K562 (cell line): Measurements from ENCODE around the gene KCNQ4. TPM values are rescaled to one million over a fixed set of nuclear protein-coding genes. Genes with fewer than 3 reads are reported as not detected.

Experiments
- ATAC-seq: fragments of 200-7000 bp; cut with Tn5 transposase; 3 replicates; pipeline ENCODE4 v1.9.1; 2020; ENCODE audit warnings: moderate library complexity
- BruUV-seq: library from RNA; stranded (reverse); fragments of 400-500 nt; replicated peaks from 2 replicates; lab custom pipeline; 2021; lab: Mats Ljungman, UMichigan
- CTCF ChIA-PET: fragments of 300-600 bp; formaldehyde crosslinking; extraction: SDS; loops from one replicate; lab custom pipeline; 2021; ENCODE audit warnings: low intra/inter-chr PET ratio; lab: Yijun Ruan, JAX
- POLR2A ChIA-PET: fragments of 300-600, 350-650 bp; sonication (Branson Sonifier 250); formaldehyde crosslinking; extraction: SDS; loops from one replicate; lab custom pipeline; 2021; ENCODE audit warnings: antibody characterized with exemption, inconsistent platforms; lab: Yijun Ruan, JAX
- DNase-seq, 4 experiments: peaks; one replicate each; pipeline versions ENCODE4 v3.0.0 to v3.0.0-alpha.2; 2011 to 2018; ENCODE audit warnings: low spot score in 3 of 4, mixed read lengths in 3 of 4; ENCODE audit errors: extremely low read depth in 1 of 4
- FAIRE-seq: peaks from 2 replicates; lab custom pipeline; 2011; peaks lifted over from hg19 to GRCh38; lab: Jason Lieb, UNC
- H2AFZ ChIP-seq: 2 replicates; pipeline ENCODE4 v1.6.0; 2011; ENCODE audit warnings: low read depth, low read length, control low read depth, inconsistent platforms
- H3K27ac ChIP-seq: fragments of 200-600 bp; 3 replicates; pipeline ENCODE4 v1.8.0; 2011; ENCODE audit warnings: low read depth, mild to moderate bottlenecking, control low read depth, inconsistent platforms, low read length, moderate library complexity, mixed read lengths; ENCODE audit errors: extremely low read depth
- H3K27me3 ChIP-seq, 2 experiments: fragments of 300-600 bp in 1 of 2; 2 replicates in 1 of 2; 3 replicates in 1 of 2; pipeline versions ENCODE4 v1.6.0 to v1.8.0; 2011; ENCODE audit warnings: inconsistent platforms in 2 of 2, low read length in 2 of 2, mild to moderate bottlenecking in 1 of 2, mixed read lengths in 1 of 2, moderate library complexity in 1 of 2; ENCODE audit not compliant: control insufficient read depth in 2 of 2, insufficient read depth in 2 of 2
- H3K36me3 ChIP-seq: fragments of 300-600 bp; 3 replicates; pipeline ENCODE4 v1.8.0; 2011; ENCODE audit warnings: mild to moderate bottlenecking, low read length, inconsistent platforms; ENCODE audit not compliant: control insufficient read depth, insufficient read depth
- H3K4me1 ChIP-seq, 2 experiments: fragments of 200-600 bp in 1 of 2; replicated peaks in 1 of 2; 2 replicates in 1 of 2; 3 replicates in 1 of 2; pipeline versions ENCODE4 v1.5.1 to v1.8.0; 2011; ENCODE audit warnings: inconsistent platforms in 2 of 2, low read length in 2 of 2, mild to moderate bottlenecking in 1 of 2, mixed read lengths in 1 of 2, moderate library complexity in 1 of 2; ENCODE audit not compliant: control insufficient read depth in 2 of 2, insufficient read depth in 2 of 2
- H3K4me2 ChIP-seq: 2 replicates; pipeline ENCODE4 v1.6.1; 2011; ENCODE audit warnings: low read length, control low read depth, inconsistent platforms, mixed read lengths; ENCODE audit not compliant: insufficient read depth
- H3K4me3 ChIP-seq: fragments of 200-600 bp; sonication (generic), shearing (Covaris generic); 2 replicates; pipeline ENCODE4 v1.5.1; 2016; ENCODE audit warnings: control low read depth, inconsistent platforms
- H3K79me2 ChIP-seq: fragments of 200-600 bp; 3 replicates; pipeline ENCODE4 v1.8.0; 2011; ENCODE audit warnings: low read length, inconsistent platforms; ENCODE audit not compliant: control insufficient read depth, insufficient read depth
- H3K9ac ChIP-seq, 2 experiments: 2 replicates each; pipeline versions ENCODE4 v1.6.0 to v1.6.1; 2011; ENCODE audit warnings: low read depth in 2 of 2, low read length in 2 of 2, control low read depth in 1 of 2, inconsistent platforms in 1 of 2, mild to moderate bottlenecking in 1 of 2, mixed read lengths in 1 of 2; ENCODE audit not compliant: insufficient read depth in 1 of 2
- H3K9me1 ChIP-seq: one replicate; pipeline ENCODE4 v1.6.0; 2011; ENCODE audit warnings: inconsistent platforms, mild to moderate bottlenecking, low read length, moderate library complexity; ENCODE audit not compliant: control insufficient read depth, insufficient read depth
- H3K9me3 ChIP-seq: replicated peaks from 2 replicates; pipeline ENCODE4 v1.5.1; 2011; ENCODE audit warnings: low read depth, low read length, inconsistent platforms; ENCODE audit not compliant: control insufficient read depth, insufficient read depth
- H4K20me1 ChIP-seq: replicated peaks from 2 replicates; pipeline ENCODE4 v1.6.1; 2011; ENCODE audit warnings: low read length, inconsistent platforms, mixed read lengths; ENCODE audit not compliant: control insufficient read depth, insufficient read depth
- CTCF ChIP-seq, 3 experiments: IDR thresholded peaks in 2 of 3; conservative IDR thresholded peaks in 1 of 3; 2 replicates each; pipeline ENCODE4 v1.5.1; 2011 to 2012; ENCODE audit warnings: low read length in 3 of 3, mild to moderate bottlenecking in 3 of 3, control low read depth in 2 of 3, improper control_type of control experiment in 1 of 3, inconsistent platforms in 1 of 3, low read depth in 1 of 3, mixed read lengths in 1 of 3, moderate library complexity in 1 of 3; ENCODE audit not compliant: insufficient read depth in 2 of 3
- EGR1 ChIP-seq: fragments of 450-650 bp; conservative IDR thresholded peaks from 2 replicates; pipeline ENCODE4 v1.6.1; 2017; ENCODE audit warnings: mild to moderate bottlenecking
- POLR2G ChIP-seq: fragments of 200-400 bp; formaldehyde crosslinking; IDR thresholded peaks from 2 replicates; pipeline ENCODE4 v1.6.1; 2017; ENCODE audit warnings: low read depth, mild to moderate bottlenecking, antibody characterized with exemption, low read length, moderate library complexity
- RAD21 ChIP-seq, 2 experiments: fragments of 250-450 bp in 1 of 2; fragments of 450-650 bp in 1 of 2; sonication (Bioruptor Pico) in 1 of 2; formaldehyde crosslinking in 1 of 2; IDR thresholded peaks in 1 of 2; conservative IDR thresholded peaks in 1 of 2; 2 replicates each; pipeline versions ENCODE4 v1.4.0 to v1.8.0; 2020 to 2022; ENCODE audit warnings: mild to moderate bottlenecking in 2 of 2, moderate library complexity in 1 of 2
- WGBS: fragments of 100-300 bp; shearing (Covaris generic); methylation state at CpG from one replicate; pipeline ENCODE4 v1.1.6; 2016; ENCODE audit warnings: low coverage, mixed read lengths; ENCODE audit not compliant: insufficient coverage; ENCODE audit errors: missing lambda C conversion rate; 5-methylcytosine and 5-hydroxymethylcytosine counted together
- in situ Hi-C: fragments of 300-500 bp; cut with MboI; formaldehyde crosslinking; loops from 4 replicates; pipeline ENCODE4 v1.15.0; 2018; ENCODE audit warnings: inconsistent platforms, mixed read lengths
- intact Hi-C: fragments of 100-400 bp; cut with micrococcal nuclease; formaldehyde crosslinking; loops from 2 replicates; pipeline ENCODE4 v1.14.2; 2022
- polyA plus RNA-seq, 8 experiments: library from polyadenylated mRNA; depleted of rRNA in 4 of 8; stranded (reverse) in 5 of 8; unstranded in 3 of 8; fragments of >200 nt; fragmentation: Nextera tagmentation in 2 of 8; fragmentation: Illumina TruSeq in 1 of 8; extraction: Ambion mirVana in 2 of 8; extraction: Trizol in 1 of 8; gene quantifications; 2 replicates each; pipeline versions ENCODE4 v1.2.1 to v1.2.3, GENCODE V29; 2011 to 2014; ENCODE audit warnings: inconsistent platforms in 1 of 8, missing spikeins in 1 of 8
- total RNA-seq, 7 experiments: library from RNA; depleted of rRNA in 6 of 7; stranded (reverse); fragments of >200 nt in 6 of 7; fragmentation: Illumina TruSeq in 2 of 7; extraction: Trizol in 2 of 7; gene quantifications; 2 replicates each; pipeline versions ENCODE4 v1.2.1 to v1.2.3, GENCODE V29; 2011 to 2021; ENCODE audit warnings: low replicate concordance in 1 of 7
- TF ChIP-seq, protein P1 (sequence below): IDR thresholded peaks from 2 replicates; pipeline ENCODE4 v1.6.1; 2011; ENCODE audit warnings: borderline replicate concordance, low read depth, mild to moderate bottlenecking, moderate library complexity, low read length; ENCODE audit not compliant: insufficient read depth, poor library complexity, severe bottlenecking

Gene KCNQ4
- total and polyA plus RNA-seq, 9 of the 15 experiments (the other 6 are each of a cell fraction or from before 2014, with no cell fraction given), result 0.07 to 4.1 (median 0.79) TPM

DNA sequence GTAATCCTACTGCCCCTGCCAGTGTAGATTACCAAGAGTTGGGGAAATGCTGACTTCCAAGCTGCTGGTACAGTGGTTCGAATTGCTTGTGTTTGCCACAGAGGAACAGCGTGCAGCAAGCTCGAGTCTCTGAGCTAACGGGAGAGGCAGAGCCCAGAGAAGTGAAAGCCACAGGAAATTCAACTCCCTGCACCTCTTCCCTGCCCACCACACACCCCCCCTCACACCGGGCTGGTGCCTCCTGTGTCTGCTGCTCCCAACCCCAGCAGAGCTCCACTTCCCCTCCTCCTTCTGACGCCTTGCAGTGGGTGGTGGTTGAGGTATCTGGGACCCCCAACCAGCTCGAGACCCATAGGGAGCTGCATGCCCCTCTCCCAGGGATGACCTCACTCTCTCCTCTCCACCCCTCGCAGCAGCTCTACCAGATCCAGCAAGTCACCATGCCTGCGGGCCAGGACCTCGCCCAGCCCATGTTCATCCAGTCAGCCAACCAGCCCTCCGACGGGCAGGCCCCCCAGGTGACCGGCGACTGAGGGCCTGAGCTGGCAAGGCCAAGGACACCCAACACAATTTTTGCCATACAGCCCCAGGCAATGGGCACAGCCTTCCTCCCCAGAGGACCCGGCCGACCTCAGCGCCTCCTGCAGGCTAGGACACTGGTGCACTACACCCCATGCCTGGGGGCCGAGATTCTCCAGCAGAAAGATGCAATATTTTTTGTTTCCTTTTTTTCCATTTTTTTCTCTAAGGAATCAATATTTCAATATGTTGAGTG, 13.1 kb upstream of the KCNQ4 start:
- no peak for DNase-seq
- H3K9me1 ChIP-seq, result no peaks in the 10 kb centered on the region
- no peaks in the 10 kb centered on the region for H3K27me3 ChIP-seq
- no peak overlapping the region for H3K4me2 ChIP-seq
- TF ChIP-seq POLR2G (peak; percentile 54), EGR1 (no peak), CTCF (IDR thresholded peaks at IDR 0.05 in 2 of 3, conservative IDR thresholded peaks at IDR 0.05 in 1 of 3; ENCODE audit: insufficient read depth in 2 of 3, low read depth in 1 of 3, low read length in 3 of 3) (peak; percentile 30 to 38 (median 30); a peak in 2 of 6 replicates), RAD21 (CRISPR knock-in tag; conservative IDR thresholded peaks at IDR 0.05 in 1 of 2, IDR thresholded peaks at IDR 0.05 in 1 of 2) (0 out of 4 replicates have a peak, but pooled peaks of 1 of the 2 experiments have one; percentile 14)
- TF ChIP-seq, protein P1, sequence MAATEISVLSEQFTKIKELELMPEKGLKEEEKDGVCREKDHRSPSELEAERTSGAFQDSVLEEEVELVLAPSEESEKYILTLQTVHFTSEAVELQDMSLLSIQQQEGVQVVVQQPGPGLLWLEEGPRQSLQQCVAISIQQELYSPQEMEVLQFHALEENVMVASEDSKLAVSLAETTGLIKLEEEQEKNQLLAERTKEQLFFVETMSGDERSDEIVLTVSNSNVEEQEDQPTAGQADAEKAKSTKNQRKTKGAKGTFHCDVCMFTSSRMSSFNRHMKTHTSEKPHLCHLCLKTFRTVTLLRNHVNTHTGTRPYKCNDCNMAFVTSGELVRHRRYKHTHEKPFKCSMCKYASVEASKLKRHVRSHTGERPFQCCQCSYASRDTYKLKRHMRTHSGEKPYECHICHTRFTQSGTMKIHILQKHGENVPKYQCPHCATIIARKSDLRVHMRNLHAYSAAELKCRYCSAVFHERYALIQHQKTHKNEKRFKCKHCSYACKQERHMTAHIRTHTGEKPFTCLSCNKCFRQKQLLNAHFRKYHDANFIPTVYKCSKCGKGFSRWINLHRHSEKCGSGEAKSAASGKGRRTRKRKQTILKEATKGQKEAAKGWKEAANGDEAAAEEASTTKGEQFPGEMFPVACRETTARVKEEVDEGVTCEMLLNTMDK, result peak; percentile 26
- ATAC-seq, result 0 out of 3 replicates have a peak, but pooled peaks have one; percentile 22
- intact Hi-C loops (no loop called here), in situ Hi-C loops (loop anchor here (5.0 kb wide), 1 partner anchor 182 kb away; no protein-coding TSS in a partner anchor)
- H2AFZ ChIP-seq, result no peak overlapping the region
- H3K9me3 ChIP-seq, result no peaks in the 10 kb centered on the region
- CTCF ChIA-PET, result no interaction called here
- no TSS peak for BruUV-seq
- no peak overlapping the region for H3K4me3 ChIP-seq
- no peaks in the 10 kb centered on the region for H4K20me1 ChIP-seq
- H3K36me3 ChIP-seq, result peaks cover 60% of the 10 kb centered on the region
- no peaks in the 10 kb centered on the region for H3K79me2 ChIP-seq
- WGBS, result 88% methylated on average over 18 of the region's 18 CpGs
- peak overlapping the region in 1 of 2 experiments; percentile 19; a peak in 1 of 4 replicates for H3K9ac ChIP-seq
- POLR2A ChIA-PET, result interaction anchor here (0.6 to 1.7 kb wide), 6 partner anchors 9 to 145 kb away, joined by 3 to 6 read pairs (median 3); no protein-coding TSS in a partner anchor
- no peak overlapping the region for H3K27ac ChIP-seq
- H3K4me1 ChIP-seq, result peaks cover 0 to 12% of the 10 kb centered on the region in 2 experiments; a peak in 4 of 5 replicates
- FAIRE-seq, result no peak
